AG10803 (cell line): ENCODE data around the gene MCOLN1.

ENCODE experiments used
- DNase-seq: peaks from one replicate; pipeline ENCODE4 v3.0.0; 2010; ENCODE audit warnings: low read depth
- H3K4me3 ChIP-seq: 2 replicates; pipeline ENCODE4 v1.5.1; 2011; ENCODE audit warnings: mild to moderate bottlenecking, low read length, control low read depth
- TF ChIP-seq, protein P1 (sequence below): conservative IDR thresholded peaks from 2 replicates; pipeline ENCODE4 v1.5.1; 2011; ENCODE audit warnings: mild to moderate bottlenecking, low read length, control low read depth, inconsistent platforms

MCOLN1 gene

DNA sequence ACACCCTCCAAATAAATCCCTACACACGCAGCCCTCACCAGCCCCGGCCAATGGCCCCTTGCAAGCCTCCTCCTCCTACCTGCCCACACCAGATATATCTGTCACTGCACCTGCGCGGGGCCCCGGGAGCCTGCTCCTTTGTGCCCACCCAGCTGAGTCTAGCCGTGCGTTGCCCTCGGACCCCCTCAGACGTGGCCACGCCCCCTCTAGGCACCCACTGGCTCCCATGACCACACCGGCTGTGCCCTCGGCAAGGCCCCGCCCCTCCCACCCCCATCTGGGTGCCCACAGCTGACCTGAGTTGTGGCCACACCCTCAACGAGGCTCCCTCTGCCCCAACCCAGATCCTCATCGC lies 6.8 kb downstream of the MCOLN1 start:
- TF ChIP-seq, protein P1, sequence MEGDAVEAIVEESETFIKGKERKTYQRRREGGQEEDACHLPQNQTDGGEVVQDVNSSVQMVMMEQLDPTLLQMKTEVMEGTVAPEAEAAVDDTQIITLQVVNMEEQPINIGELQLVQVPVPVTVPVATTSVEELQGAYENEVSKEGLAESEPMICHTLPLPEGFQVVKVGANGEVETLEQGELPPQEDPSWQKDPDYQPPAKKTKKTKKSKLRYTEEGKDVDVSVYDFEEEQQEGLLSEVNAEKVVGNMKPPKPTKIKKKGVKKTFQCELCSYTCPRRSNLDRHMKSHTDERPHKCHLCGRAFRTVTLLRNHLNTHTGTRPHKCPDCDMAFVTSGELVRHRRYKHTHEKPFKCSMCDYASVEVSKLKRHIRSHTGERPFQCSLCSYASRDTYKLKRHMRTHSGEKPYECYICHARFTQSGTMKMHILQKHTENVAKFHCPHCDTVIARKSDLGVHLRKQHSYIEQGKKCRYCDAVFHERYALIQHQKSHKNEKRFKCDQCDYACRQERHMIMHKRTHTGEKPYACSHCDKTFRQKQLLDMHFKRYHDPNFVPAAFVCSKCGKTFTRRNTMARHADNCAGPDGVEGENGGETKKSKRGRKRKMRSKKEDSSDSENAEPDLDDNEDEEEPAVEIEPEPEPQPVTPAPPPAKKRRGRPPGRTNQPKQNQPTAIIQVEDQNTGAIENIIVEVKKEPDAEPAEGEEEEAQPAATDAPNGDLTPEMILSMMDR: no peak
- no peak for DNase-seq
- no peak overlapping the region for H3K4me3 ChIP-seq

DNA sequence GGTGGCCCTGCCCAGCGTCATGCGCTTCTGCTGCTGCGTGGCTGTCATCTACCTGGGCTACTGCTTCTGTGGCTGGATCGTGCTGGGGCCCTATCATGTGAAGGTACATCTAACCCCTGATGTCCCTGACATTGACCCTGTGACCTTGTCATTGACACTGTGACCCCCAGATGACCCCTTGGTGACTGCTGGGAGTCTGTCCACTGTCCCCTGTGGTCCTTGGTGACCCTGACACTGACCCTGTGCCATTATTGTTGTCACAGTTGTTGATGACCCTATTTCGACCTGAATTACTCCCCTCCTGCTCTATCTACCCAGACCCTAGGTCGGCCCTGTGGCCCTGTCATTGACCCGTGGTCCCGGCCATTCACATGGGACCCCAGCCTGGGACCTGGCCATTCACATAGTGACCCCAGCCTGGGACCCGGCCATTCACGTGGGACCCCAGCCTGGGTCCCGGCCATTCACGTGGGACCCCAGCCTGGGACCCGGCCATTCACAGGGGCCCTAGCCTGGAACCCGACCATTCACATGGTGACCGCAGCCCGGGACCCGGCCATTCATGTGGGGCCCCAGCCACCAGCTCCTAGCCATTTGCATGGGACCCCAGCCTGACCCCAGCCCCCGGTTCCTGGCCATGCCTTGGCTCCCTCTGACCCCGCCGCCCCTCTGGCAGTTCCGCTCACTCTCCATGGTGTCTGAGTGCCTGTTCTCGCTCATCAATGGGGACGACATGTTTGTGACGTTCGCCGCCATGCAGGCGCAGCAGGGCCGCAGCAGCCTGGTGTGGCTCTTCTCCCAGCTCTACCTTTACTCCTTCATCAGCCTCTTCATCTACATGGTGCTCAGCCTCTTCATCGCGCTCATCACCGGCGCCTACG lies 7.4 kb downstream of the MCOLN1 start:
- DNase-seq: no peak
- TF ChIP-seq, protein P1: no peak
- no peak overlapping the region for H3K4me3 ChIP-seq

DNA sequence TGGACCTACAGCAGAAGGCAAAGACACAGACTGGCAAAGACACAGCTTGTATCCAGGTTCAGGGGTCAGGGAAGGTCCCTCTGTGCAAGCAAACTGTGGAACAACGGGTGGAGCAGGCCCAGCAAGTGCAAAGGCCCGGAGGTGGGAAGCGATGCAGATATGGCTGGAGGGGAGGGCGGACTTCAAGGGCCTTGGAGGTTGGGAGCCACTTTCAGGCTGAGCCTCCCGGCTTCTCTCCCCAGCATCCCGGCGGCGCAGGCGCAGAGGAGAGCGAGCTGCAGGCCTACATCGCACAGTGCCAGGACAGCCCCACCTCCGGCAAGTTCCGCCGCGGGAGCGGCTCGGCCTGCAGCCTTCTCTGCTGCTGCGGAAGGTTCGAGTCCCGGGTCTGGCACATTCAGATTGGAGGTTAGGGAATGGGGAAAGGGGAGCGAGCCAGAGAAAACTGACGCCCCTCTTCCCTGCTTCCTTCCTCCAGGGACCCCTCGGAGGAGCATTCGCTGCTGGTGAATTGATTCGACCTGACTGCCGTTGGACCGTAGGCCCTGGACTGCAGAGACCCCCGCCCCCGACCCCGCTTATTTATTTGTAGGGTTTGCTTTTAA lies 11.0 kb downstream of the MCOLN1 start:
- DNase-seq: peak; percentile 71
- TF ChIP-seq, protein P1: no peak

DNA sequence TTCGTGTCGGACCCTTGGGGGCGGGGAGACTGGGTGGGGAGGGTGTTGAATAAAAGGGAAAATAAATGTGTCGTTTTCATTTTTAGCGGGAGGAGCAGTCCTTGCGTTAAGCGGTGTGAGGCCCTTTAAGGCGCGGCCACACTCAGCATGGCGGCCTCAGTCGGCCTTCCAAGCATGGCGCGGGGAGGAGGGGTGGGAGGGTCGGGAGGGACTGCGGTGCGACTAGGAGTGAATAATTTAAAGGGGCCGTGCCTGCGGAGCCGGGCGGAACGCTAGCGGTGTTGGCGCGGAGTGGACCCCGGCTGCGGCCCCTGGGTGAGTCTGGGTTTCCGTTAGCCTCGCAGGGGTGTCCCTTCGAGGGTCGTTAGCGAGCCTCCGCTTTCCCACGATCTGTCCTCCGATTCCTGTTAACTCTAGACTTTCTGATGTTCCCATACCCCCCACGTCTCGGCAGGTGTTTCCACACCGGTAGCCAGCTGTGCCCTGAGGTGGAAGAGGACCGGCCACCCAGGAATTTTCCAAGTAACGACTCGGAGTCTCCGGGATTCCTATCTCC lies 11.6 kb downstream of the MCOLN1 start:
- peak; percentile 86 for DNase-seq
- TF ChIP-seq, protein P1: no peak
- H3K4me3 ChIP-seq: peak overlapping the region; percentile 99

More for the DNA sequence above, 11.0 kb downstream of the MCOLN1 start:
- H3K4me3 ChIP-seq: peak overlapping the region; percentile 99

DNA sequence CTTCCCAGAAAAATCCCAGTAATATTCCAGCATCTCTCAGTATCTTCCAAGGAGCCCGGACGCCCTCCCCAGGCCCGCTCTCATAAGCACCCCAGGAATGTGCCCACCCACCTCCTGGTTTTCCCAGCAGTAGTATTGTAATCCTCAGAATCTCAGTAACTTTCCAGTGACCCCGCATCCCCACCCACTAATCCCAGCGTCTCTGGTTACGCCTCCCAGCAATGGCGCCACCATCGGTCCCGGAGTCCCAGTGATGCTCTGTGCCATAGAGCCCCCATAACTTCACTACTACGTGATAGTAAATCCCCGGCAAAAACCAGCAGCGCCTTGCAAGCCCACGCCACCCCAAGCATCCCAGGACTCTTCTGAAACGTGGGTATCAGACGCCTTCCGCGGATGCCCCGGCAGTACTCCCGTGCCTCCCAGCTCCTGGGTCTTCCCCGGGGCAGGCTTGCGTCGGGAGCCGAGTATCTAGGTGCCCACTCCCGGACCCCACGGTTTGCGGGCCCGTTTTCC lies 12.2 kb downstream of the MCOLN1 start:
- TF ChIP-seq, protein P1: peak; percentile 33
- DNase-seq: peak; percentile 81

DNA sequence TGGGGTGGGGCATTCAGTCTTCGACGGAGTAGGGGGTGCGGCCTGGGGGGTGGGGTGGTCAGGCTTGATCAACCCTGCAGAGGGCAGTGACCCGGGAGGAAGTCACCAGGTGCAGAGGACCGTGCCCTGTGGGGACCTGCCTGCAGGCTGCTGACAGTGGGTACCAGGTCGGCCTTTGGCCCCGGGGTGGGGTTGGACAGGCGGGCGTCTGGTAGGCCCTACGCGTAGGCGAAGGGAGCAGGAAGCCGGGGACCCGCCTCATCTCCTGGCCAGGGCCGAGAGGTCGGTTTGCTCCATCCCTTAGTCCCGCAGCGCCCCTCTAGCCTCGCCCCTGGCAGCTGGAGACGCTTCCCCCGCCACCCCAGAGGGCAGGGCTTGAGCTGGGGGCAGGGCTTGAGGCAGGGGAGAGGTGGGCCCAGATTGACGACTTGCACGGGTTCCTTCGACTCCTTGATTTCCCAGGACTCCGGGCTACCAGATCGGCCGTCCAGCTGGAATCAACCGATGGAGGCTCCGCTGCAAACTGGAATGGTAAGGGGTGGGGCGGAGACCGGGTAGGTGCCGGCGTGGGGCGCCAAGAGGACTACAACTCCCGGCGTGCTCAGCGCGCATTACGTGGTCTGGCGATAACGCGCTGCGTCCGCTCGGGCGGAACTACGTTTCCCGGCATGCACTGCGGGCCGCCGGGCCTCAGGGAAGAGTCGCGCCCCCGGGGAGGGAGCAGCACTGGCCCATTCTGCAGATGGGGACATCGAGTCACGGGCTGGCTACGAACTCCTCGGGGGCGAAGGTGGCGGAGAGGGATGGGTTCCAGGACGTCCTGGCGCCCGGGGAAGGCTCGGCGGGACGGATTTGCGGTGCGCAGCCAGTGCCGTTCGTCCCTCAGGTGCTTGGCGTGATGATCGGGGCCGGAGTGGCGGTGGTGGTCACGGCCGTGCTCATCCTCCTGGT lies 12.9 kb downstream of the MCOLN1 start, which contains the start of gene PNPLA6:
TSS of gene PNPLA6 (plus strand) at position 671 of the 951 bp plus-strand sequence. CDS start at position 743, 72 bp downstream.
- peak; percentile 91 for DNase-seq
- peak within 1 kb of the TSS; percentile 99 for H3K4me3 ChIP-seq
- TF ChIP-seq, protein P1: no peak

More for the DNA sequence above, 12.2 kb downstream of the MCOLN1 start:
- peak overlapping the region; percentile 99 for H3K4me3 ChIP-seq
